A673 (cell line): ENCODE data around the gene IAH1. TPM values are rescaled to one million over a fixed set of nuclear protein-coding genes. Genes with fewer than 3 reads are reported as not detected.

Experiments
- BruUV-seq: library from RNA; stranded (reverse); fragments of 400-500 nt; replicated peaks from 2 replicates; lab custom pipeline; 2021; lab: Mats Ljungman, UMichigan
- CTCF ChIA-PET: fragments of 300-600 bp; sonication (Branson Sonifier 250); formaldehyde crosslinking; loops from one replicate; lab custom pipeline; 2022; ENCODE audit warnings: antibody characterized with exemption; lab: Charles Lee
- POLR2A ChIA-PET: fragments of 300-600 bp; sonication (Branson Sonifier 250); formaldehyde crosslinking; loops from one replicate; lab custom pipeline; 2022; ENCODE audit warnings: antibody characterized with exemption; ENCODE audit not compliant: low non-redundant PET; lab: Charles Lee
- DNase-seq: peaks from one replicate; pipeline ENCODE4 v3.0.0-alpha.2; 2015; ENCODE audit warnings: low spot score
- H3K27ac ChIP-seq: fragments of 200-600 bp; sonication (generic); 2 replicates; pipeline ENCODE4 v1.5.1; 2016; ENCODE audit warnings: mixed run types, low read depth, mild to moderate bottlenecking, mixed read lengths, antibody characterized with exemption, low read length; ENCODE audit not compliant: poor library complexity, severe bottlenecking
- H3K27me3 ChIP-seq: fragments of 200-600 bp; sonication (generic); replicated peaks from 2 replicates; pipeline ENCODE4 v1.6.1; 2017; ENCODE audit warnings: mixed run types, low read depth, mild to moderate bottlenecking, mixed read lengths, antibody characterized with exemption, low read length; ENCODE audit not compliant: insufficient read depth, poor library complexity
- H3K36me3 ChIP-seq: fragments of 200-600 bp; sonication (generic); 2 replicates; pipeline ENCODE4 v1.6.1; 2016; ENCODE audit warnings: mixed run types, mild to moderate bottlenecking, mixed read lengths, antibody characterized with exemption, low read length; ENCODE audit not compliant: insufficient read depth, poor library complexity, severe bottlenecking
- H3K4me1 ChIP-seq: fragments of 200-600 bp; sonication (generic); 2 replicates; pipeline ENCODE4 v1.6.1; 2017; ENCODE audit warnings: mixed run types, mild to moderate bottlenecking, mixed read lengths, antibody characterized with exemption, low read length; ENCODE audit not compliant: insufficient read depth, poor library complexity, severe bottlenecking
- H3K4me3 ChIP-seq: fragments of 200-600 bp; sonication (generic); 2 replicates; pipeline ENCODE4 v1.5.1; 2016; ENCODE audit warnings: low read depth, mixed run types, mild to moderate bottlenecking, mixed read lengths, low read length; ENCODE audit not compliant: poor library complexity, severe bottlenecking
- H3K9me3 ChIP-seq: fragments of 200-600 bp; sonication (generic); 2 replicates; pipeline ENCODE4 v1.6.1; 2016; ENCODE audit warnings: mixed run types, low read depth, mild to moderate bottlenecking, mixed read lengths, antibody characterized with exemption, low read length; ENCODE audit not compliant: poor library complexity, severe bottlenecking
- EZH2 ChIP-seq: fragments of 200-600 bp; sonication (generic); IDR thresholded peaks from 2 replicates; pipeline ENCODE4 v1.6.1; 2017; ENCODE audit warnings: borderline replicate concordance, low read depth, mild to moderate bottlenecking, mixed read lengths, antibody characterized with exemption, low read length; ENCODE audit not compliant: poor library complexity, severe bottlenecking
- intact Hi-C: fragments of 100-400 bp; cut with micrococcal nuclease; formaldehyde crosslinking; loops from one replicate; pipeline ENCODE4 v1.10.0; 2022; ENCODE audit not compliant: unreplicated experiment
- total RNA-seq: library from RNA; stranded (reverse); gene quantifications from 2 replicates; pipeline ENCODE4 v1.2.3, GENCODE V29; 2021
- TF ChIP-seq, protein P1 (sequence below): fragments of 300-800, 200-600 bp; sonication (generic); conservative IDR thresholded peaks from 2 replicates; pipeline ENCODE4 v1.5.1; 2017; ENCODE audit warnings: low read depth, mild to moderate bottlenecking, antibody characterized with exemption, low read length, moderate library complexity, mixed read lengths

IAH1 gene
- total RNA-seq, 1 experiment from 2014 or later, result 54.9 TPM

DNA sequence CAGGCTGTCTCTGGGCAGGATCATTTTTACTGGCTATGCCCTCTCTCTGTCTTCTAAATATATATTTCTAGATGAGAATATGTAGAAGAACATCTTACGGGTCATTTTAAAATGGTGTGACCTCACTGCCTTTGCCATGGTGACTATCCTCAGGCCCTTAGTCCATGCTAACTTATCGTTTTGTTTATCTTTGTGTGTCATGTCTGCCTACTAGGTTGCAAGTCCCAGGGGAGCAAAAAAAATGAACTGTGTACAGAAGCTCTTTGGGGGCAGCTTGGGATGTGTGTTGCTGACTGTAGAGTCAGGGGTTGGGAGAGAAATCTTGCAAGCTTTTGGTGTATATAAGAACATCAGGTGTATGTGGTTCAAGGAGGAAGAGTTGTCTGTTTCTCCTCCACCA is 39.9 kb upstream of the IAH1 start:
- Histone ChIP-seq H3K4me3 (no peak overlapping the region), H3K27me3 (no peaks in the 10 kb centered on the region), H3K9me3 (no peaks in the 10 kb centered on the region), H3K36me3 (peaks cover 81% of the 10 kb centered on the region), H3K27ac (no peak overlapping the region), H3K4me1 (no peaks in the 10 kb centered on the region)
- intact Hi-C loops, result no loop called here
- ChIA-PET POLR2A (no interaction called here), CTCF (no interaction called here)
- TF ChIP-seq, protein P1, sequence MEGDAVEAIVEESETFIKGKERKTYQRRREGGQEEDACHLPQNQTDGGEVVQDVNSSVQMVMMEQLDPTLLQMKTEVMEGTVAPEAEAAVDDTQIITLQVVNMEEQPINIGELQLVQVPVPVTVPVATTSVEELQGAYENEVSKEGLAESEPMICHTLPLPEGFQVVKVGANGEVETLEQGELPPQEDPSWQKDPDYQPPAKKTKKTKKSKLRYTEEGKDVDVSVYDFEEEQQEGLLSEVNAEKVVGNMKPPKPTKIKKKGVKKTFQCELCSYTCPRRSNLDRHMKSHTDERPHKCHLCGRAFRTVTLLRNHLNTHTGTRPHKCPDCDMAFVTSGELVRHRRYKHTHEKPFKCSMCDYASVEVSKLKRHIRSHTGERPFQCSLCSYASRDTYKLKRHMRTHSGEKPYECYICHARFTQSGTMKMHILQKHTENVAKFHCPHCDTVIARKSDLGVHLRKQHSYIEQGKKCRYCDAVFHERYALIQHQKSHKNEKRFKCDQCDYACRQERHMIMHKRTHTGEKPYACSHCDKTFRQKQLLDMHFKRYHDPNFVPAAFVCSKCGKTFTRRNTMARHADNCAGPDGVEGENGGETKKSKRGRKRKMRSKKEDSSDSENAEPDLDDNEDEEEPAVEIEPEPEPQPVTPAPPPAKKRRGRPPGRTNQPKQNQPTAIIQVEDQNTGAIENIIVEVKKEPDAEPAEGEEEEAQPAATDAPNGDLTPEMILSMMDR, result no peak
- no peak for TF ChIP-seq EZH2
- no peak for DNase-seq
- BruUV-seq, result no TSS peak

DNA sequence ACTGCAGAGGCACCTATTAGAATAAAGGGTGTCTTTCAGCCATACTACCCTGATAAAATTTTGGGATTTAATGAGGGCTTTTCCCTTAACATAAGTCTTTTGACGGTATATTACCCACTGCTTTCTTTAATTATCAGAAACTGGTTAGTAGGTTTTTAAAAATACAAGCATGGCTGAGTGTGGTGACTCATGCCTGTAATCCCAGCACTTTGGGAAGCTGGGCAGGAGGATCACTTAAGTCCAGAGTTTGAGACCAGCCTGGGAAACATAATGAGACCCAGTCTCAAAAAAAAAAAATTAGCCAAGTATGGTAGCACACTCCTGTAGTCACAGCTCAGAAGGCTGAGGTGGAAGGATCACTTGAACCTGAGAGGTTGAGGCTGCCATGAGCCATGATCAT is 34.8 kb upstream of the IAH1 start:
- DNase-seq, result no peak
- H3K4me3 ChIP-seq, result no peak overlapping the region
- no peaks in the 10 kb centered on the region for H3K4me1 ChIP-seq
- ChIA-PET POLR2A (no interaction called here), CTCF (no interaction called here)
- H3K27me3 ChIP-seq, result no peaks in the 10 kb centered on the region
- intact Hi-C loops, result no loop called here
- TF ChIP-seq, protein P1, result no peak
- no peak for TF ChIP-seq EZH2
- no TSS peak for BruUV-seq
- peaks cover 71% of the 10 kb centered on the region for H3K36me3 ChIP-seq
- no peak overlapping the region for H3K27ac ChIP-seq
- no peaks in the 10 kb centered on the region for H3K9me3 ChIP-seq

DNA sequence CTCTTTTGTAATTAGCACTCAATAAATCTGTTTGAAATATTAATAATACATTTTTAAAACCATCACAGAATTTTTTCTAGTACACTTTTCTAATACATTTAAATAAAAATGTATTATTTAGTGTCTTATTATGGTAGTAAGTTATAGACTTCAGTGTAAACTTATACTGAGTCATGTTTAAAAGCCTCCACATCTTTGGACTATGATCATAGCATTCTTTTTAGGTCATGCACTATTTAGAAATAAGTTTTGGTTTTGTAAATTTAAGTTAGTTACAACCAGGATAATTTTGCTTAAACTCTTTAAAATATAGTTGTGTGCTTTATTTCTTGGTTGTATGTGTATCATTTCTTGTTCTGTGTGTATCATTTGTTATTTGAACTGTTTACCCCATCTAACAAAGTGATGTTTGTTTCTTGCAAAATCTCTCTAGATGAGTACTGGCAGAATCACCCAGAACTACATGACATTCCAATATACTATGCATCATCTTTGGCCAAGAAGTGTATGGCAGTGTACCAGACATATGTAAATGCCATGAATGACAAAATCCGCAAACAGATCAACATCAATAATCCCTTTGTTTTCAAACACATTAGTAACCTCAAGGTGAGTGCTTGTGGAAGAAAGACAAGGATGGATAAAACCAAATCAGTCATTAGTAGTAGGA is 34.2 kb upstream of the IAH1 start:
- intact Hi-C loops, result no loop called here
- Histone ChIP-seq H3K4me1 (no peaks in the 10 kb centered on the region), H3K36me3 (peaks cover 71% of the 10 kb centered on the region), H3K4me3 (no peak overlapping the region), H3K9me3 (no peaks in the 10 kb centered on the region), H3K27ac (no peak overlapping the region), H3K27me3 (no peaks in the 10 kb centered on the region)
- no peak for TF ChIP-seq EZH2
- TF ChIP-seq, protein P1, result no peak
- no TSS peak for BruUV-seq
- DNase-seq, result no peak
- POLR2A ChIA-PET, result no interaction called here
- CTCF ChIA-PET, result no interaction called here
